Pulmonary artery endothelial cell (primary cell): Measurements from ENCODE around the gene FGFR2. TPM values are rescaled to one million over a fixed set of nuclear protein-coding genes. Genes with fewer than 3 reads are reported as not detected.
"Not testable (repeated sequence)": the region's sequence is repeated elsewhere in the genome, so short reads cannot be mapped to it uniquely, and the experiment has no call there.

Experiments
- DNase-seq: peaks from one replicate; pipeline ENCODE4 v3.0.0-alpha.2; 2011; ENCODE audit warnings: low read depth, low spot score
- total RNA-seq: library from RNA; depleted of rRNA; stranded (reverse); fragments of >200 nt; gene quantifications from 2 replicates; pipeline ENCODE4 v1.2.3, GENCODE V29; 2014

FGFR2 gene
- total RNA-seq, 1 donor from 2014 or later, result 0.20 TPM

- no peak for DNase-seq
Observed at GRCh38 chr10:121525251-121526134, 72.8 kb downstream of the FGFR2 start.

GRCh38 chr10:121524157-121524817 lies 74.0 kb downstream of the FGFR2 start:
- DNase-seq, result no peak

- no peak for DNase-seq
Observed at GRCh38 chr10:121522831-121523230, 75.4 kb downstream of the FGFR2 start.

GRCh38 chr10:121521794-121522556 lies 76.3 kb downstream of the FGFR2 start:
- no peak for DNase-seq

- DNase-seq, result not testable (repeated sequence)
Observed at GRCh38 chr10:121520526-121520925, 77.7 kb downstream of the FGFR2 start.

- no peak for DNase-seq
Observed at GRCh38 chr10:121519901-121520493, 78.2 kb downstream of the FGFR2 start.

- no peak for DNase-seq
Observed at GRCh38 chr10:121519411-121519810, 78.8 kb downstream of the FGFR2 start.

GRCh38 chr10:121518333-121518732 lies 79.9 kb downstream of the FGFR2 start:
- DNase-seq, result no peak

- no peak for DNase-seq
Observed at GRCh38 chr10:121516093-121516865, 82.0 kb downstream of the FGFR2 start.

GRCh38 chr10:121514141-121514865 lies 83.9 kb downstream of the FGFR2 start:
- no peak for DNase-seq

GRCh38 chr10:121511943-121512342 lies 86.3 kb downstream of the FGFR2 start:
- no peak for DNase-seq

GRCh38 chr10:121511460-121511859 lies 86.8 kb downstream of the FGFR2 start:
- no peak for DNase-seq

GRCh38 chr10:121510201-121510771 lies 88.0 kb downstream of the FGFR2 start:
- no peak for DNase-seq

GRCh38 chr10:121509796-121510195 lies 88.4 kb downstream of the FGFR2 start:
- no peak for DNase-seq

GRCh38 chr10:121509112-121509511 lies 89.1 kb downstream of the FGFR2 start:
- no peak for DNase-seq

GRCh38 chr10:121503587-121504051 lies 94.6 kb downstream of the FGFR2 start:
- DNase-seq, result no peak

GRCh38 chr10:121501796-121502195 lies 96.4 kb downstream of the FGFR2 start:
- DNase-seq, result no peak

- DNase-seq, result no peak
Observed at GRCh38 chr10:121500701-121501332, 97.4 kb downstream of the FGFR2 start.
